ENCODE measurements around the gene POLR1A.

DNA sequence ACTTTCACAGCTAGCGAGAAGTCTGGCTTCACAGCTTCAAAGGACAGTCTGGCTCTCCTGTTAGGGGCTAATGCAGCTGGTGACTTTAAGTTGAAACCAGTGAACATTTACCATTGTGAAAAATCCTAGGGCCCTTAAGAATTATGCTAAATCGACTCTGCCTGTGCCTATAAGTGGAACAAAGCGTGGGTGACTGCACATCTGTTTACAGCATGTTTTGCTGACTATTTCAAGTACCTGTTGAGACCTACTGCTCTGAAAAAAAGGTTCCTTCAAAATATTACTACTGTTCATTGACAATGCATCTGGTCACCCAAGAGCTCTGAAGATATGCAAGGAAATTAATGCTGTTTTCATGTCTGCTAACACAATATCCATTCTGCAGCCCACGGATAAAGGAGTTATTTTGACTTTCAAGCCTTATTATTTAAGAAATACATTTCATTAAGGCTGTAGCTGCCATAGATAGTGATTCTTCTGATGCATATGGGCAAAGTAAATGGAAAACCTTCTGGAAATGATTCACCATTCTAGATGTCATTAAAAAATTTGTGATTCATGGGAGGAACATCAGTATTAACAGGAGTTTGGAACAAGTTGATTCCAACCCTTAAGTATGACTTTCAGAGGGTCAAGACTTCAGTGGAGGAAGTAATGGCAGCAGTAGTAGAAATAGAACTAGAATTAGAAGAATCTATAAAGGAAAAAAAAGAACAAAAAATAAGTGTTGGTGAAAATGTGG, 48.9 kb downstream of the POLR1A start:
- TF ChIP-seq, protein P1, sequence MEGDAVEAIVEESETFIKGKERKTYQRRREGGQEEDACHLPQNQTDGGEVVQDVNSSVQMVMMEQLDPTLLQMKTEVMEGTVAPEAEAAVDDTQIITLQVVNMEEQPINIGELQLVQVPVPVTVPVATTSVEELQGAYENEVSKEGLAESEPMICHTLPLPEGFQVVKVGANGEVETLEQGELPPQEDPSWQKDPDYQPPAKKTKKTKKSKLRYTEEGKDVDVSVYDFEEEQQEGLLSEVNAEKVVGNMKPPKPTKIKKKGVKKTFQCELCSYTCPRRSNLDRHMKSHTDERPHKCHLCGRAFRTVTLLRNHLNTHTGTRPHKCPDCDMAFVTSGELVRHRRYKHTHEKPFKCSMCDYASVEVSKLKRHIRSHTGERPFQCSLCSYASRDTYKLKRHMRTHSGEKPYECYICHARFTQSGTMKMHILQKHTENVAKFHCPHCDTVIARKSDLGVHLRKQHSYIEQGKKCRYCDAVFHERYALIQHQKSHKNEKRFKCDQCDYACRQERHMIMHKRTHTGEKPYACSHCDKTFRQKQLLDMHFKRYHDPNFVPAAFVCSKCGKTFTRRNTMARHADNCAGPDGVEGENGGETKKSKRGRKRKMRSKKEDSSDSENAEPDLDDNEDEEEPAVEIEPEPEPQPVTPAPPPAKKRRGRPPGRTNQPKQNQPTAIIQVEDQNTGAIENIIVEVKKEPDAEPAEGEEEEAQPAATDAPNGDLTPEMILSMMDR (IDR thresholded peaks at IDR 0.05), result no peak
- TF ChIP-seq POLR2A (IDR thresholded peaks at IDR 0.05), result no peak
